8988T (cell line): ENCODE measurements around the gene LGR4.

ENCODE experiments used
- DNase-seq: peaks from one replicate; pipeline ENCODE4 v3.0.0; 2011

LGR4 gene

DNA sequence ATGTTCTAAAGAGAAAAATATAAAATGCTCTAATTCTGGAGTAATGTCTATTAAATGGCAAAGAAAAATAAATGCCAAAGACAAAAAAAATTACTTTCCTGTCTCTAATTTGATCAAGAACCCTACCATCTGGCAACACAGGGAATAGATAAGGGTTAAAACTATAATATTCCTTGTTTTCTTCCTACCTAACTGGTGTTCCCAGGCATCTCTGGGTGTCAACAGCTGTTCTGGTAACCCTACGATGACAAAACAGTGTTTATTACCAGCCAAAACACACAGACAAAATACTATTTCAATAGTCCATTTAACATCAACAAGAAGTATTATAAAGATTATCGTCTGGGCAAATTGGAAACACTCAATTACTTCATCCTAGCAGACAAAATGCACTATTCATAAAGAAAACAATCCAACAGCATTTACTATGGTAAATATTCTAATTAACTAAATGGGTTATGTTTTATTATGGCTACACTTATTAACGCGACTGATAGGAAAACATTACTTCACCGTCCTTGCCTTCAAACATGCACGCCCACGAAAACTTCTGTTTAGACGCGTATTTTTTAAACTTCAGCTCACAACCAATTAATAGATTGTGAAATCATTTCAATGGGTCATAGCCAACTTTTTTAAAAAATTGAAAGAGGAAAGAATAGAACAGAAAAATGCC, 50.6 kb downstream of the LGR4 start:
- no peak for DNase-seq

DNA sequence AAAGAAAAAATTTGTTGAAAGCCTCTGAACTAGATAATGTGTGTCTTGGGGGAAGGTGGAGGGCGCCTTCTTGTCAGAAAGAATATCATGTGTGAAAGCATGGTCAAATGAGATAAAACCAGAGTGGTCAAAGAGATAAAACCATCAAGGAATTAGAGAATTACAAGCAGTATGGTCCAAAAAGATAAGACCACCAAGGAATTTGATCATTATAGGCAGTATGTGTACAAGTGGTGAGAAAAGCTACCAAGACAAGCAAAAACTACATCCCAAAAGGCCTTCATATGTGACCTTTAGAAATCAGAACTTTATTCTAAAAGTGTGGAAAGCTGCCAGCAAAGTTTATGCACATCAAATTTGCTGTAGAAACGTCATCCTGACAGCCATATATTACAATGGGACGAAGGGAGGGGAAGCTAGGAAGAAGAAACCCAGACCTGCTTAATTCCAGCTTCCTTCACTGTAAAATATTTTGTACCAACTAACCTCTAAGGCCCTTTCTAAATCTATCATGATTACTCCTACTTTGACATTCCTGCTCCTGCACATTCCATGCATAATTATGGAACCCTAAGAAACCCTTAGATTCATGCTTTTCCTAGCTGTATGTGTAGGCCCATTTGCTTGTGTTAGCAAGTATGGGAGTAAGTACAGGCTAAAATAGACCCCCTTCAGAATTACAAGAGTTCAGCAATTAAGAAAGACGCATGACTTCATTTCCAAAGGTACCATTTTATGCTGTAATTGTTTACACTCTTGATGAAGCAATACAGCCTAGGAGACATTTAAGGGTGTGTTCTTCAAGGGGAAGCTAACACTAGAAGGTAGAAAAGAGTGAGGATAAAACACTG, 51.6 kb downstream of the LGR4 start:
- no peak for DNase-seq

- no peak for DNase-seq
Measured at GRCh38 chr11:27420217-27420616, 52.4 kb downstream of the LGR4 start.

DNA sequence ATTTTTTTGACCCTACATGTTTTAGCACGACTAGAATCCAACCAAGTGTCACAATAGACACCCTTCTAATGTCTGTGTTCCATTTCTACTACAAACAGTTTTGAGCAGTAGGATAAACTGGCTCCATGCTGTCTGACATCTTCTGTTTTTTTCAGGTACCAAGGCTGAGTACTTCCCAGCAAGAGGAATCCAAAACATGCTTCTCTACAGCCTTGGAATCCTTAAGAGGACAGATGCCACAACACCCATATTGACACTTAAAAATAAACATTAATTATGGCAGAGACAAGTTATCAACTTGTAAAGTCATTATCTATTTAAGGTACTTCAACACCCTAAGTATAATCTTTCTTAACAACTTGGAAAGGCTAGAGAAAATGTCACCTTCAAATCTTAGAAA, 54.2 kb downstream of the LGR4 start:
- no peak for DNase-seq

GRCh38 chr11:27416568-27417176, 55.9 kb downstream of the LGR4 start:
- DNase-seq, result no peak

- DNase-seq, result no peak
Measured at GRCh38 chr11:27414644-27415043, 57.9 kb downstream of the LGR4 start.

DNA sequence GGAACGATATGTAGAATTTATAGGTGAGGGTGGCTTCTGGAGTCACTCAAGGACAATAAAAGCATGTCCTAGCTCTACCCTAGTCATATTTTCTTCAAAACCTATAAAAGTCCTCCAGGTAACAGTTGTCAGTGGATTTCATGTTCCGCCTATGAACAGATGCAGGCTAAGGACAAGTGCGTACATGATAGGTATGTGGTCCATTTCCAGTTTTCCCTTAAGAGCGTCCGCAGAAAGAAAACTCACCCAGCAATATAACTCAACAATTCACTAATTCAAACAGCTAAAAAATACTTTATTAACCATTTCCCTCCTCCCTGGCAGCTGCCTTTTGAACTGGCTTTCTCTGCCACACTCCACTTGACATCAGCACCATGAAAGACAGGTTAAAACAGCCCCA, 59.4 kb downstream of the LGR4 start:
- no peak for DNase-seq

DNA sequence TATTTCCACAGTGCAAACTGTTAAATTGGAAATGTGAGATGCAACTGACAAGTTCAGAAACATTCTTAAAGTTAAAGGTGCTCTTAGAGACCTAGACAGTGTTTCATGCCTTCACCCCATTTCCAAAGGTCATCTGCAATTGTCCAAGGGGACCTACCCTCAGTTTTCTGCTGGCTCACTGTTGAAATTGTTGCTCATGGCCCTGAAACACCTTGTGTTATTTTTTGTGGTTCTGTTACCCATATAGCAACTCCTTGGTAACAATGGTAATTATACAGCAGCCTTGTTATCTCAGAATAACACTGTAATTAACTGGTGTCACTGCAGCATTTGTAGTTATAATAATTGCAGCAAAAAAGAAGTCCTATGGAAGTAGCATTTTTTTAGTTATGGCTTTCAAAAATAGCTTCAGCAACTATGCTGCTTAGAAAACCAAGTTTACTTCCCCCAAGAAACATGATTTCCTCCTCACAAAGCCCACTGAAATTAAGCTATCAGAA, 60.3 kb downstream of the LGR4 start:
- DNase-seq, result no peak

DNA sequence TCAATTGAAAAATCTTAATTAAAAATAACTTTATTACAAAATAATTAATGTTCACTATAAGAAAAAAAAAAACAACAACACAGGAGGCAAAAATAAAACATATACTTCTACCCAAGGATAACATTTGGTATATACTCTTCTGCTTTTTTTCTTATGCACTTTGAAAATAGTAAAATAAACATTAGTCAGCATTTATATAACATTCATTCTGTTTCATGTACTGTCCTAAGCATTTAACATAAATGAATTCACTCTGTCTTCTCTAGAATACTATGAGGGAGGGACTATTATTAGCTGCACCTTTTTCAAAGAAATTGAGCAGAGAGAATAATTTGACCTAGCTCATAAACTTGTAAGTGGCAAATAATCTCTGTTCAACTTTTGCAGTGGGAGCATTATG, 61.3 kb downstream of the LGR4 start:
- DNase-seq, result no peak

DNA sequence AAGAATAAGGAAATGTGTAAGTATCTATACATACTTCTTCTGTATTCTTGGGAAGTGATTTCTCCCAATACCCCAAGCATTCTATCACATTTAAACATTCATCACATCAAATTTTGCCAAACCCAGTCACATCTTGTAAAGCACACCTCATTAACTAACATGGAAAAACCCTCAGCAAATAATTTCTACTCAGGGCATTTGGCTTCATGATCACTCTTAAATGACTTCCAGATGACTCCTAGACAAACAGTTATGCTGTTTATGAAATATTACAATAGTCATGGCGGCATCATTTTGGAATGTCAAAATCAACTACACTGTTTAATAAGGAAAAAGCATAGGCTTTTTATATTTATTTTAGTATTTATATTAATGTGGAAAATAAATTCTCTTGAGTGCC, 62.3 kb downstream of the LGR4 start:
- DNase-seq, result no peak

DNA sequence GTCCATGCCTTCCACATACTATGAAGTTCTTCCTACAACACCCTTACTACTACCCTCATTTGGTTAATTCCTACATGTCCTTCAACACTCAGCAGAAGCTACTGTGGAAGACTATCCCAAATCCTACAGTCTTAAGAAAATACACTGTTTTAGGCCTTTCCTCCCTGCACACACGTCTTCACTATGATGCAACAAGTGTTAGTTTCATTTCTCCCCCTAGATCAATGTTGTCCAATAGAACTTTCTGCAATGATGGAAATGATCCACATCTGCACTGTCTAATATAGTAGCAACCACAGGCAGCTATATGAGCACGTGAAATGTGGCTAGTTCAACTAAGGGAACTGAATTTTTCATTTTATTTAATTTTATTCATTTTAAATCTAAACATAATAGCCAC, 62.8 kb downstream of the LGR4 start:
- DNase-seq, result no peak

DNA sequence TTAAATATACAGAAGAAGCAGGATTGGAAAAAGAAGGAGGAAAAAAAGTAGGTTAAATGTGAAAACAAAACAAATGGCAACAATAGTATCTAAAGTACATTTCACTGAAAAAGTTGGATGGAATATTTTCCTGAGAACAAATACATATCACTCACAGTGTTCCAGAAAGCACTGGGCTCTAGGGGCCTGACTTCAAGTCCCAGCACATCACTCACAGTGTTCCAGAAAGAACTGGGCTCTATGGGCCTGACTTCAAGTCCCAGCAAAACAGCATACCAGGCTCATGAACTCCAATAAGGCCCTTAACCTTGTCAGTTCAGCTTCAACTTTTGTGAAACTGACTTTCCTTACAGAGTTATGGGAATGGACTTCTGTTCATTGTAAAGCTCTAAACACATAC, 63.5 kb downstream of the LGR4 start:
- DNase-seq, result no peak

DNA sequence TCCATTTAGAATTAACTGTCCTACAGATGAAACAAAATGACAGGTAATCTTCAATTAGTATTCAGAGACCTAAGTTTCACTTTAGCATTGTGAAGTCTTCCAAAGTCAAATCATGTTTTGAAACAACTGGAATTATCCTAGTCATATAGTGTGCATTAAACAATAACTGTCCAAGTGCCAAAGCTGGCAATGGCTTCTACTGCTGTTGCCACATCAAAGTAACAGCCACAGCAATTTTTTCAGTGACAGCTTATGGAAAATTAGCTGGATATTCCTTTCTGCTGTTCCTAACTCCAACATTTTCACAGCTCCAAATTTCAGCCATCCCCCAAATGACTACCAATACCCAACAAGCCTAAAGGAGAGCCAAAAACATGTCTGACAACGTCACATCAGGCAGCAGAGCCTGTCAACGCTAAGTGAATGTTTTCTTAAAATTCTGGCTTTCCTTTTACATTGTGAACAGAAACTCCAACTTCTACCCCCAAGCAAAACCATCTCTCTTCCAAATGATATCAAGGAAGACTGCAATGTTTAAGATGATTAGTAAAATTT, 64.3 kb downstream of the LGR4 start:
- no peak for DNase-seq

DNA sequence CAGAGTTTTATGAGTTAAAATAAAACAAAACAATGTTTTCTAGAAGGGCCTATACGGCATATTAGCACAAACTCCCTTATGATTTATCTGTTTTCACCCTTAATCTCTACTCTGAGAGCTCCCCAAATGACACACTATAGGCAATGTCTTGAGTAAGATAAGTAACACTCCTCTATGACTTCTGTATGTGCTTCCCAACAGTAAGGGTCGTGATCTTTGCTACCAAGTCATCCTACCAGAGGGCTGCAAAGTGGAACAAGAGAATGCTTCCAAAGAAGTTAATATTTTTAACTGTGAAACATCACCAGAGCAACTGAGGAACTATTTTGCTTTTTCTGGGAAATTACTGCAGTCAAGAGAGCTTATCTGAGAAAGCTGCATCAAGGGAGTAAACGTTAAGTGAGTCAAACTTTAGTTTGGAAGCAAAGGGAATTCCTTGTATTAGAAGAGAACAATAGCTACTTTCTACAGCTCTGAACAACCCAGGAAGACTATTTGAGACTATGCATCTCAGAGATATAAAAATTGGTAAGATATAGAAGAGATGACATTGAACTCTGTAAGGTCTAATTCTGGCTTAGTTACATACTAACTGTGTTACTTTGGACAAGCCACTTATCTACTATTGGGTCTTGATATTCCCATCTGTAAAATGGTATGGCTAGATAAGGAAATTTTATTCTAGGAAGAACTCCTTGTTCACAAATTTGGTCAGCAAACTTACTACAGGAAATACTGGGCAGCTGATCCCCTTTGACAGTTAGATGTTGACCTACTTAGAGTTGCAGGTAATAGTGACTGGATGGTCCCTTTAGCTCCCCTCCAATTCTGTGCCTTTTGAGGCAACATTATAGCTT, 65.9 kb downstream of the LGR4 start:
- DNase-seq, result no peak

DNA sequence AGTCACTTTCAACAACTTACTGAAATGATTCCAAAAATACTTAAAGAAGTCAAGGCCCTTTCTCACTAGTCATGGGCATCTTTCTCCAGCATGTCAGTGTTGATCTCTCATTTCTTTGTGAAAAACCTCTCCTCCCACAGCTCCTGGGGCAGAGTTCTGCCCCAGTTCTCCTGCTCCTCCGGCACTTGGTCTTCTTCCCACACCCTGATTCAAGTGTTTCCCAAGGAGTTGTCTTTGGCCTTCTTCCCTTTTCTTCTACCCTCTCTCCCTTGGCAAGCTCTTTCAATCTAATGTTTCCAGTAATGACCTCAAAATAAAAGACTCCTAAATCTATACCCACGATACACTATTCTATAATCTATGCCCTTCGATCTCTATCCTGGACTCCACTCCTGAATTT, 67.5 kb downstream of the LGR4 start:
- no peak for DNase-seq

- DNase-seq, result no peak
Measured at GRCh38 chr11:27404427-27404826, 68.2 kb downstream of the LGR4 start.

DNA sequence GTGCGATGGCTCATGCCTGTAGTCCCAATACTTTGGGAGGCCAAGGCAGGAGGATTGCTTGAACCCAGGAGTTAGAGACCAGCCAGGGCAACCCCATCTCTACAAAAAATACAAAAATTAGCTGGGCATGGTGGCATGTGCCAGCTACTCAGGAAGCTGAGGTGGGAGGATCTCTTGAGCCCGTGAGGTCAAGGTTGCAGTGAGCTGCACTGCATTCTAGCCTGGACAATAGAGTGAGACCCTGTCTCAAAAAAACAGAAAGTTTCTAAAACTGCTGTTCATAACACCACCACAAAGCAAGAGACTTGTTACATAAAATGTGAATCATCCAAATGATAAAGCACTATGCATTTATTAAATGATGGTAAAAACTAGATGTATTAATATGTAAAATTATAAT, 69.4 kb downstream of the LGR4 start:
- no peak for DNase-seq

DNA sequence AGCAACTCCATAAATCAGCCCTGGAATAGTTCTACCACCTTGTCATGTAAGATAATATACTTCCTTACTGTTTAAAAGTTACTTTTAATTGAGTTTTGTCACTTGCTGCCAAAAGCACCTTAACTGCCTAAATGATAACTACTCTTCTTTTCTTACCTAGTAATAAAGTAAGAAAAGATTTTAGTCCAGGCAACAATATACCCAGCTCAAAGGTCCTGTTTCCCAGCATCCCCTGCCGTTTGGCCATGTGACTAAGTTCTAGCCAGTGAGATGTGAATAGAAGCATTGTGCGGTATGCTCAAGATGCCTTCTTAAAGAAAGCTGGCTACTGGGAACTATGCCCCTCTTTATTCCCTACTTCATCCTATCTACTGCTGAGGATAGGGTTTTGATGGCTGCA, 70.1 kb downstream of the LGR4 start:
- no peak for DNase-seq

- no peak for DNase-seq
Measured at GRCh38 chr11:27401833-27402316, 70.7 kb downstream of the LGR4 start.

DNA sequence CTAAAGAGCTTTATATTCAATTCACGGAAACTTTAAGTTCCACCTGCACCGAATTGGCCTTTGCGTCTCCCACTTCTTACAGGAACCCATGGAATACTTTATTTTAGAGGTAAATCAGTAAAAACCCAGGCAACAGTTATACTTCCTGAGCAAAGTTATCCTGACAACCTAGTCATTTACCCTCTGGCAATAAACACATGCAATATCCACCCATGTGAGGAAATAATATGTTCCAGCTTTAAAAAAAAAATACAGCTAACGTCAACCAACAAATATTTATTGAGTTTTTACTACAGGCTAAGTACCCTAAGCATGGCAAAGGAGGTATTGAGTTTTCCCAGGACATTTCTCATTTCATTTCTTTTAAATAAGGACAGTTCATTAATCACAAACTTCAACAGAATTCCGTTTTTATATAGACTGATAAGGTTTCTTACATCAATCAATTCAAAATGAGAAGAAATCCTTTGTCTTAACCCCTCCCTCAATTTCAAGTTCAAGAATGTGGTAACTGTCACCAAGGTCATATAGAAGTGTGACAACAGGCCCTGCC, 71.2 kb downstream of the LGR4 start:
- no peak for DNase-seq

- no peak for DNase-seq
Measured at GRCh38 chr11:27398400-27398770, 74.2 kb downstream of the LGR4 start.
